Limb (tissue), 2 donors: Measurements from ENCODE around the gene TMEM53.
"Not testable (repeated sequence)": the region's sequence is repeated elsewhere in the genome, so short reads cannot be mapped to it uniquely, and the experiment has no call there.

Experiments used
- DNase-seq, 2 donors: peaks; one replicate each; pipeline ENCODE4 v3.0.0-alpha.2; 2016; ENCODE audit errors: extremely low spot score in 2 of 2

TMEM53 gene

DNA sequence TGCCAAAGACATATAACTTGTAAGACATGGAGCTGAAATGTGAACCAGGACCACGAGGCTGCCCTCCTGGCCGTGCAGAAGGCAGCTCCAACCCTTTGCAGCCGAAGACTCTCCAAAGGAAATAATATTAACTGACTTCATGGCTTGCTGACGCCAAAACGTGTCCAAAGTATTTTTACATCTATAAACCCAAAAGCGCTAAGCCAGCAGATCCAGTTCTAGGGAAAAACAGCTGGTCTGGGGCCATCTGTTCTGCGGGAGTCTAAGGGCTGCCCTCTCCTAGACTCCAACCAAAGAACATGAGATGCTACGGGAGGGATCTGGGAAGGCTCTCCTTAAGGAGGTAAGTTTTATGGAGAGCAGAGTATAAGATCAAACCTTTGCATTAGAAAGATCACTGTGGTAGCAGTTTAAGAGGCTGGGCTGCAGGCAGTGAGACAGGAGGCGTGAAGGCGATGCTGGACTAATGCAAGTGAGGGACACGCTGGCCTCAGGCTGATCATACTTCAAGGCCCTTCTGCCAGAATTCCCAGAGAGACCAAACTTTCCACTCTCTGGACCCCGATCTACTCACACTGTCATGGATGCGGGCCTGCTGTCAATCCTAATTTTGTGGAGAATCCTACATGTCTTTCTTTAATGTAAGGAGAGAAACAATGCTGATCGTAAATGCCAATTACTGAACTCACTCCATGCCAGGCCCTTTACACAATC lies 1.2 kb downstream of the TMEM53 start:
- DNase-seq, result peak in 1 of 2 donors; percentile 27

DNA sequence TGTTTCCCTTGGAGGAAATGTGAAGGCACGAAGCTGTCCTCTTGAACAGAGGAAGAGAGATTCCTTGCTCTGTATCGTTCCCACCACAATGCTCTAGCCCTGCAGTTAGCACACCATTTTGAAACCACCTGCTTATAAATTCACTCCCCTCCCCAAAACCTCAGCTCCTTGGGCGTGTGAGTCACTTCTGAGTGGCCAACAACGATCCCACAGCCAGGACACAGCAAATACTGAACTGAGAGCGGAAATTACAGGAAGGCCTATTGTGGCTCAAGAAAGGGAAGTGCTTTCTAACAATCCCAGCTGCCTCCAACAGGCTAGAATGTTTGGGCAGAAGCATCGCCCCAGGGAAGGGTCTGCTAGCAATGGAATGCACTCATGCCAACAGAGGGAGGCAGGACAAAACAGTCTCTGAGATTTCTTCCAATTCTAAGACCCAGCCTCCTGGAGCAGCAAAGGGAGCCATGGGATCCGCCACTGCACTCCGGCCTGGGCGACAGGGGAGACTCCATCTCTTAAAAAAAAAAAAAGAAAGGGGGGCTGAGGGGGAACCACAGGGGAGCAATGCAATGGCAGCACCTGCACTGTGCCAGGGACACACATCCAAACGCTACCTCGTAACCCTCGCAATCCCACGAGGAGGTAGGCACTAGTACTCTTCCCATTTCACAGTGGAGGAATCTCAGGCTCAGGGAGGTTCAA lies 1.9 kb downstream of the TMEM53 start:
- DNase-seq, result peak; percentile 19 to 44

DNA sequence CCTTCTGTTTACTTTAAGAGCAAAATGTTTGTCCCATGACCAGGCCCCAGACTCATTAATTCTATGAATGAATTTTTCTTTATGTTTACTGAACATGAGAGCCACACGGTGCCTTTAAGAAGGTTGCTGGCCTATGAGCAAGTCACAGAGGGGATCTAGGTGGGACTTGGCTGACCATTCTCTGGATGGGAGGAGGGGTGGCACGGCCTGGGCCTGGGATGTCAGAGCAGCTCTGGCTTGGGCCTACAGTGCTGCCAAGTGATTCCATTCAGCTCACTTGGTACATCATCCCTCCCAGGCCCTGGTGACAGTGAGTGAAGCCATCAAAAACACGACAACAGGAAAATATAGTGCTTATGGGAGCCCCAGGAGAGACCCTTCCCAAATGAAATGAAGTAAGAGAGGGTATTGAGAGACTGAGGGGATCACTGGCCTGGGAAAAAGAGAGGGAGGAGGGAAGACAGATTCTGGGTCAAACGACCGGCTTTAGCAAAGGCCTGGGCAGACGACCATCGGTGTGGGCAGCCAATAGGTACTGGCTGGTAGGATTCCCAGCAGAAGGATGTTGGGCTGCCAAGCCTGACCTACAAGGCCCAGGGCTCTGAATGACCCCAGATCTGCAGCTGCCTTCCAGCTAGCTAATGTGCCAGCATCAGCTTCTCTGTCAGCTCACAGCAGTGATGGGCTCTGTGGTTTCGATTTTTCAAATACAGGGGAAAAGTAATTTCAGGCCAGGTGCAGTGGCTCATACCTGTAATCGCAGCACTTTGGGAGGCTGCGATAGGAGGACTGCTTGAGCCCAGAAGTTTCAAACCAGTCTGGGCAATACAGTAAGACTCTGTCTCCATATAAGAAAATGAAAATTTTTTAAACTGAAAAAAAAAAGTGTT lies 3.3 kb downstream of the TMEM53 start:
- DNase-seq, result no peak

DNA sequence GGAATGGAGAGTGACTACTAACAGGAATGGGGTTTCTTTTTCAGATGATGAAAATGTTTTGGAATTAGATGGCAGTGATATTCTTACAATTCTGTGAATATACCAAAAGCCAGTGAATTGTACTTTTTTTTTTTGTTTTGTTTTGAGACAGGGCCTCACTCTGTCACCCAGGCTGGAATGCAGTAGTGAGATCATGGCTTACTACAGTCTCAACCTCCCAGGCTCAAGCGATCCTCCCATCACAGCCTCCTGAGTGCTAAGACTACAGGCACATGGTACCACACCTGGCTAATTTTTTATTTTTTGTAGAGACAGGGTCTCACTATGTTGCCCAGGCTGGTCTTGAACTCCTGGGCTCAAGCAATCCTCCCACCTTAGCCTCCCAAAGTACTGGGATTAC lies 7.6 kb downstream of the TMEM53 start:
- not testable (repeated sequence) for DNase-seq

DNA sequence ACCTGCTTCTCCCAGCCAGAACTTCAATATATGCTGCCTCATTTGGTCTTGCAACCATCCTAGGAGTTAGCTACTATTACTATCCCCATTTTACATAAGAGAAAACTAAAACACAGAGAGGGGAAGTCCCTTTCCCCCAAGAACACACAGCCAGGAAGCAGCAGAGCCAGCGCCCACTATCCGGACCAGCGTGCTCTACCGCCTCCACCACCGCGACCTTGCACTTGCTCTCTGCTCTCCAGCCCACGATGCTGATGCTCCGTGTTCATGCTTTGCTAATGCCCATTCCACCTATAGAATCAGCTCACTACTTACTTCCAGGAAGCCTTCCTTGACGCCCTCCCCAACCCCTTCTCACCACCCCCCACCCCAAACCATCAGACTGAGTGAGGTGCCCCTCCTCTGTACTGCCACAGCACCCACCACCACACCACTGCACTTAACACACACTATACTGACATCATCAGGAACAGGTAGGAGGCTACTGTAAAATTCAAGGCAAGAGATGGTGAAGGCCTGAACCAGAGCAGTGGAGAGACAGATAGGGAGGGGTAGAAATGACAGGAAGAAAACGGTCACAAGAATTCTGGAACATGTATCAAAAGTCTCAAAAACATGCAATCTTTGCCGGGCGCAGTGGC lies 9.4 kb downstream of the TMEM53 start:
- DNase-seq, result no peak

DNA sequence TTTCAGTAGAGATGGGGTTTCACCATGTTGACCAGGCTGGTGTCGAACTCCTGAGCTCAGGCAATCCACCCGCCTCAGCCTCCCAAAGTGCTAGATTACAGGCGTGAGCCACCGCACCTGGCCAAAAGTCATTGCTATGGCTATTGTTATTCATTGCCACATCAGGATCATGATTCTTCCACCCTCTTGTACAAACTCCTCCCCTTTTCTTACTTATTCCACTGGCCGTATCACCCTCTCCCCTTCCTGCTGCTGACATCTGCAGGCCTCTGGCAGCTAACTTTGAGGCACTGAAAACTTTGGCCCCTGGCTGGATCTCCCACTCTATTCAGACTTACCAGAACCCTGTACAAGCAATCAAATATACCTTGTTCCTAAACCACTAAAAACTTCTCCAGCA lies 10.9 kb downstream of the TMEM53 start:
- DNase-seq, result no peak

DNA sequence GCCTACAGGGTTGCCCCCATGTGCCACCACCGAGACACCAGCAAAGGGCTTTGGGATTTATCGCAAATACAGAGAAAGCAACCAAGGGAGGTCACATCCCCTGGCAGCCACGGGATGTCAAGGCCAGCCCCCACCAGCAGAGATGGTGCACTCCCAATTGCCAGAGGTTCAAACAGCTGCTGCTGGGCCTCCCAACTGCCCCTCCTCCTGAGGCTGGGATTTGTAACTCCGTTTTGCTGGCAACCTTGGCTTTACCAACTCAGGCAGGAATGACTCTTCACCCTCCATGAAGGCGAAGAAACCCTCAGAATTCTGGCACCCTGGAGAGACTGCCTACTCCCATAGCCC lies 11.6 kb downstream of the TMEM53 start:
- no peak for DNase-seq

DNA sequence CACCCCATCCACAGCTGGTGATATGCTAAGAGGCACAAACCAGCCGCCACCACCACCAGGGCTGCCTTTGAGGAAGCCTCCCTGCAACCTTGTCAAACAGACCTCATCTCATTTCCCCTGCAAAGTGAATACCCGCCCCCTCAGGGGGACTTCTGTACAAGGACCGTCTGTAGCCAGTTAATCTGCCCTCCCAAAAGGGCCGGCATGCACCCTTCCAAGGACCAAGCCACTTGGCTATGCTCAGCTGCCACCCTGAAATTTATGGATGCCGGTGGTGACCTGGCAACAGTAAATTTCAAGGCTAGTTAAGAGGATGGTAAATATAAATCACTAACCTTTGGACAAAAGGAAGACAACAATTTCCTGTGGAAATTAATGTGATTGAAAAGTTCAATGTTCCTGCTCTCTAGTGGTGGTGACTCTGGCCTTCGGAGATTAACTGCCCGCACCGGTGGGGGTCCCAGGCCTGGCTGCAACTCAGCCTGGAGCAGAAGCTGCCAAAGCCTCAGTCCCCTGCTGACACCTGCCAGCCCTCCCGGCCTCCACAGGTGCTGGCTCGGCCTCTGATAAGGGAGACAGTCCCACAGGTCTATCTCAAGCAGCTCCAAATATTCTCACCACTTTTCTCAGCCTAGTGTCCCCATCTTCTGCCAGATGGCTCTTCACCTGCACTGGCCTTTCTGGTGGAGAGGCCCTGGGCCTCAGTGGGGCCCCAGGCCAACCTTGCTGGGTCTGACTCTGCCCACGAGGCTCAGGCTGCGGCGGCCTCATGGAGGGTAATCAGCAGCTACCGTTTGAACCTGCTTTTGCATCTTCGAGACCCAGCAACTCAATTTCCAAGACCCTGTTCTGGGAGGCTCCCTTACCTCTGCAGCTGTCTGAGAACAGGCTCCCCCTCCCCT lies 12.2 kb downstream of the TMEM53 start:
- no peak for DNase-seq

DNA sequence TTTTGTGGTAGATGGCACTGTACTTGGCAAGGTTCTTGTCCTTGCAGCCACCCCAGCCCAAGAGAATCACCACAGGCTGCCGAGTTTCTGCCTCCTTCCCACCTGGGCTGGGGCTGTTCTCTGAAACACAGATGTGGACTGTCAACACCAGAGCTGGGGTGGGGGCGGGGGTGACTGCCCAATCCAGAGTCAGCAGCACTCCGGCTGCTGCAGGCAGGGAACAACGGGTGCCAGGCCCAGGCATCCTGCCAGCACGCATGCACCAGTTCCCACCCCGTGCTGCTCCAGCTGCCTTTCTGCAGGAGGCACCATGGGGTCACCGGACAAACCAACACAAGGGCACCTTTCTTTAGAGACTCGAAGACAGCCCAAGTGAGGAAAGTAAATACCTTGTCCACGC lies 14.1 kb downstream of the TMEM53 start:
- DNase-seq, result peak; percentile 43 to 73

DNA sequence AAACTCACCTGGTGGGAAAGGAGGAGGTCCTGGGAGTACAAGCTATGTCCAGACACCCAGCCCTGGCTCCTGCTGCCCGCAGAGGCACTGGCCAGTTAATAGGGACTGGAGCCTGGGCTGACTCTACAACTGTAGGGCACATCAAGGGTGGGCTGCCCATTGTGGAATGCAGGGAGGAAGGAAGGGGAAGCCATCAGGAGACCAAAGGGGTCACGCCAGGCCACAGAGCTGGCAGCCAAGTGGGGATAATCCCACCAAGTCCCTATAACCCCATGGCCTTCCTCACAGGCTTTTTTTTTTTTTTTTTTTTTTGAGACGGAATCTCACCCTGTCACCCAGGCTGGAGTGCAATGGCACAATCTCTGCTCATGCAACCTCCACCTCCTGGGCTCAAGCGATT lies 14.7 kb downstream of the TMEM53 start:
- no peak for DNase-seq

DNA sequence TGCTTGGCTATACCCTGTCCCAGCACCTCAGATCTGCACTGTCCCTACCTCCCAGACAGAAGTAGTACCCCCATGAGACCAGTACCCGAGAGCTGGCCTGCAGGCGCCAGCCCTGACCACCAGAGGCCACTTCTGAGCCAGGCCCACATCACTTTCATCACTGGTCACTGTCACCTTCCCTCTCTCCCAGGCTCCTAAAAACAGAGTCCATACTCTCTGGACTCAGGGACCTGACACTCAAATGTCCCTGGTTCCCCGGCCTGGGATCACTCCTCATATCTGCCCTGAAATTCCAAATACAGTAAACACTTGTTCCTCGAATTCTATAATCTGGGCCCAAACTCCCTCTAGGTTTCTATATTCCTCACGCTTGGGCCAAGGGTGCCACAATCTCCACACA lies 18.7 kb downstream of the TMEM53 start:
- no peak for DNase-seq

DNA sequence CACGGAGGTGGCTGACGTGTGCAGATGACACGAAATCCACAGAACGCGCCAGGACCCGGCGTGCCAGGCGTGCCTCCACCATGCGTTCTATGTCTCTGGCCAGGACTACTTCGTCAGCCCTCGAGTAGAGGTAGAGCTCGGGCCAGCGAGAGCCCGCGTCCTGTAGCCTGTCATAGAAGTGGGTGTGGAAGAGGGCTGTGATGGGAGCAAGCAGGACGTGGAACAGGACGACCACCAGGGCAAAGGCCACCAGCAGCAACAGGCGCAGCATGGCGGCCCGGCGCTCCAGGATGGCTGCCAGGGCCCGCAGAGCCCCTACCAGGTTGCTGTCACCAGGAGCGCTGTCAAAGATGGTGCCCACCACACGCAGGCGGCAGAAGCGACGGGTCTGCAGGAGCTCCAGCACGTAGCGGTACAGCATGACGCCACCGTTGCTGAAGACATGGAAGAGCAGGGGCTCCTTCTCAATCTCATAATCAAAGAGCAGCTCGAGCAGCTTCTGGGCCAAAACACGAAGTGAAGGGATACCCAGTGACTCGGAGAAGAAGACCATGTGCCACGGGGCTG lies 19.6 kb downstream of the TMEM53 start:
- no peak for DNase-seq

DNA sequence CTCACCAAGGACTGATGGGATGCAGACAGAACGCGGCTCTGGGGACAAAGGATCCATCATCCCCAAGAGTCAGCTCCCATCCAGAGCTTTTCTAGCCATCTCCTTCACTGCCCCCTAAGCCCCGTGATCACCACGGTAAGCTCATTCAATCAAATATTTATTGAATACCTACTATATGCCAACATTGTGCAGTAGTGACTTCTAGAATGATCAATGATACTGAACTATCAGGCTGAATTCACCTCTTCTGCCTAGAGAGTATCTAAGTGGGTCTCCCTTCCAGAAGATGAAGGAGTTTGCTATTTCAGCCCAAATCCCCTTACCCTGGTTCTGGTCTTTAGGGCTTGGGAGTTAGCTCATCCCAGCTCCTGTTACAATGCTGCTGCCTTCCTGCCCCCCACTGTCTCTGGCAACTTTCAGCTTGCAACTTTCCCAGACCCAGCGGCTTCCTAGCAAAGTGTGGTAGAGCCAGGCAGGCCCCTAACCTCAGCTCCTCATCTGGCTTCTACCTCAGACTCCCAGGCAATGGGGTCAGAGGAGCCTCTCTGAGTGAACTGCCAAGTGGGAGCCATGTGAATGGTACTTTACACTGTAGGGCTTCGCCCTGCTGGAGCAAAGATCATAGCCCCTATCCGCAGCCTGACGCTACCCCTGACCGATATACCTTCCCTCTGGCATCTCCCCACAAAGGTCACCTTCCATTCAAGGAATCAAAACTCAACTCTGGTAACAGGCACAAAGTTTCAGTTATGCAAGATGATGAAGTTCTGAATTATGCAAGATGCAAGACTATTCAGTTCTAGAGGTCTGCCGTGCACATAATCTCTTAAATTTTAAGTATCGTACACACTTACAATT lies 20.9 kb downstream of the TMEM53 start:
- DNase-seq, result no peak

DNA sequence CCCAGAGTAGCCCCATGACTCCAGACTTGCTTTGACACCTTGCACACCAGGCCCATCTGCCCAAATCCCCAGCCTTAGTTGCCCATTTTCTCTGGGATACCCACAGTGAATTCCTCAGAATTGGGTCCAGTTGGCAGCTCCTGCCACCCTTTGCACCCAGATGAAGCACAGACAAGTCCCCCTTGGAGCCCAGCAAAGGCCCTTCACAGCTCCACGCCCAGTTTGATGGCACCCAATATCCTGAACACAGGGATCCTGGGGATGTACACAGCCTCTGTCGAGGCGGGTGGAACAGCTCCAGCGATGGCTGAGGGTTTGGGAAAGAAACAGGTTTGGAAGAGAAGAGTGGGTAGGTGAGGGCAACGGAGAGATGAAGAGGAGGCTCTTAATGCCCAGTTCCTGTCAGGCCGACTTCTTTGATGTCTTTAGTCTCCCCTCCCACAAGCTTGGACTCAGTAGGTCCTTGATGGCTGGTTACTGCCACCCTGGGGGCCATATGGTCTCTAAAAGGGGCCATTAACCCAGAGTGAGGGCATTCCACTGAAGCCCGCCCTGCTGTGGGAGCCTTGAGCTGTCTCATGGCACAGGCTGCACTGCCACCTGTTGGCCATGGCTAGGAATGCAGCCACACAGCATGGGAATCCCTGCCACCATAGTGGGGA lies 21.7 kb downstream of the TMEM53 start:
- peak; percentile 58 to 89 for DNase-seq

DNA sequence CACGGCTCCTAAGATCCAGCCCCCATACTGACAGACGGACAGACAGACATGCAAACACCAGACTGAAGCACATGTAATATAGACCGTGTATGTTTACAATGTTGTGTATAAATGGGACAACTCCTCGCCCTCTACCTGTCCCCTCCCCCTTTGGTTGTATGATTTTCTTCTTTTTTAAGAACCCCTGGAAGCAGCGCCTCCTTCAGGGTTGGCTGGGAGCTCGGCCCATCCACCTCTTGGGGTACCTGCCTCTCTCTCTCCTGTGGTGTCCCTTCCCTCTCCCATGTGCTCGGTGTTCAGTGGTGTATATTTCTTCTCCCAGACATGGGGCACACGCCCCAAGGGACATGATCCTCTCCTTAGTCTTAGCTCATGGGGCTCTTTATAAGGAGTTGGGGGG lies 23.2 kb downstream of the TMEM53 start:
- DNase-seq, result no peak

DNA sequence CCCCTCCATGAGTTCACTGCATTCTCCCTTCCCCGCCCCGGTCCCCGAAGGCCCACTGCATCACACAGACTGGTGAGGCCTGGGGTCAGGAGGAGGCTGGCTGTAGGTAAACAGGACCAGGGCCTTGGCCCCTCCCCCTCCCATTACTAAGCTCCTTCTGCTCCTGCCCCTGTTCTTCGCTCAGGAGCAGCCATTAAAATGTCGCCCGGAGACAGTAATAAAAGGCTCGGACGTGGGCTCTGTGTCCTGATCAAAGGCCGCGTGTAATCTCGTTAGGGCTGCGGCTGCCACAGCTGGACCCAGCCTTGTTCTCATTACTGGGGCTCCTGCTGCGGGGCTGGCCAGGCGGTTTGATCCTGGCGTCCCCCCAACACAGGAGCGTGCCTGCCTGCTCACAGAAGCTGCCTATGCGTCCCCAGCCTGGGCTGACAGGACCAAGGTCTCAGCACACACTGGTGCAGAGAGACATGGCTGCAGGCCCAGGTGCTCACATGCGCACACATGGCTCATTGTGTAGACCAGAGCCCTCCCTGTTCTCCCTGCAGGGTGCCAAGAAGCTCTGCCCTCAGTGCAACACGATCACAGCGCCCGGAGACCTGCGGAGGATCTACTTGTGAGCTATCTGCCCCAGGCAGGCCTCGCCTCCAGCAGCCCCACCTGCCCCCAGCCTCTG lies 24.0 kb downstream of the TMEM53 start:
- DNase-seq, result no peak

DNA sequence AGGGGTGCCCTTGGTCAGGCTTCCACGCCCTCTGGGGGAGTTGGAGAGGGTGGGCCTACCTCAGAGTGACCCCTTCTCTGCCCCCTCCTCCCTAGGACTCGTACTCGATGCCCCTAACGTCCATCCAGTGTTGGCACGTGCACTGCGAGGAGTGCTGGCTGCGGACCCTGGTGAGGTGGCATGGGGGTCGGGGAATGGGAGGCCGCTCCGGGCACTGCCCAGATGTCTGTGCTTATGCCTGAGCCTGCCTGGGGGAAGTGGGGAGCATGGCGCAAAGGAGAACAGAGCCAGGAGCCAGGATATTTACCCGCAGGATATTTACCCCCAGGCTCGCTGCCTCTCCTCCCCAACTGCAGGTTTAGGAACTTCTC lies 24.5 kb downstream of the TMEM53 start:
- no peak for DNase-seq

DNA sequence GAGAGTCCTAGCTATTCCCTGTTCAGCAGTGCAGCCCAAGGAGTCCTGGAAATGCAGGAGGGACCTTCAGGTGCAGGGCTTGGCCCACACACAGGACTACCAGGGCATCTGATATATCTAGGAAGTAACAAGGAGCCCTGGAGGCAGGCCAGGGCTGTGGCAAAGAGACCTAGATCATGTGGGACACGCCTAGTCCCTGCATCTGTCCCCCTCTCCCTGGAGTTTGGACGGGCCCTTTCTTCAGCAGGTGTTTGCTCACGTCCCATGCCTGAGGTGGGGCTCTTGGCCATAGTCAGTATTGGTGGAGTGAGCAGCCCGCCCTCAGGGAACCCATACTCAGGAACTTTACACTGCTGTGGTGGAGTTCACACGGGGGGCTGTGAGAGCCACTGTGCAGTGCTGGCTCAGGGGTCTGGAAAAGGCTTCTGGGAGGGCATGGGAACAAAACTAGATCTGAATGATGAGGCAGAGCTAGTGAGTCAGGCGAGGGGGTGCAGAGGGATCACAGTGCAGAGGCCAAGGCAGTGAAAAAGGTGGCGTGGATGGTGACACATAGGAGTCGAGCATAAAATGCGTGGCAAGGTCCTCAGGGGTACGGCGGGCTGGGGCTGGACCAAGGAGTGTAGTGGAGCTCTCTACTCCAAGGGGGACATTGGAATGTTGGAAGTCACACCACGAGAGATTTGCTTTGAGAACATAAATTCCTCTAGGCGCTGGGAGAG lies 25.6 kb downstream of the TMEM53 start:
- no peak for DNase-seq
